AG09319 (cell line): ENCODE data around the gene SYMPK.

Source experiments
- DNase-seq: peaks from one replicate; pipeline ENCODE4 v3.0.0-alpha.2; 2010; ENCODE audit warnings: low read depth; ENCODE audit errors: extremely low read depth
- CTCF ChIP-seq: IDR thresholded peaks from 2 replicates; pipeline ENCODE4 v1.5.1; 2011; ENCODE audit warnings: low read depth, mild to moderate bottlenecking, inconsistent platforms, low read length, moderate library complexity

The SYMPK gene

GRCh38 chr19:45782162-45782691 is 80.7 kb downstream of the SYMPK start, which contains the start of gene DMPK:
DMPK (minus strand) TSS chr19:45782490; CDS start chr19:45782352, 138 bp downstream.
- no peak for DNase-seq
- TF ChIP-seq CTCF = no peak

GRCh38 chr19:45781214-45782161 is 81.5 kb downstream of the SYMPK start:
- no peak for DNase-seq
- TF ChIP-seq CTCF = no peak

- TF ChIP-seq CTCF = no peak
- DNase-seq = no peak
Measured at GRCh38 chr19:45780448-45781213, 82.3 kb downstream of the SYMPK start.

- DNase-seq = no peak
- no peak for TF ChIP-seq CTCF
Measured at GRCh38 chr19:45780146-45780447, 82.8 kb downstream of the SYMPK start.

- DNase-seq = no peak
- peak; percentile 26 for TF ChIP-seq CTCF
Measured at GRCh38 chr19:45779231-45780145, 83.5 kb downstream of the SYMPK start.

GRCh38 chr19:45778010-45778661 is 84.8 kb downstream of the SYMPK start:
- no peak for TF ChIP-seq CTCF
- no peak for DNase-seq
